NCI-H128 (cell line): ENCODE data around the gene HIC1.
"Not testable (repeated sequence)": the region's sequence is repeated elsewhere in the genome, so short reads cannot be mapped to it uniquely, and the experiment has no call there.

ENCODE experiments used
- DNase-seq: peaks from one replicate; lab custom pipeline; 2025; ENCODE audit not compliant: unreplicated experiment; lab: John Stamatoyannopoulos, UW

The HIC1 gene, protein sequence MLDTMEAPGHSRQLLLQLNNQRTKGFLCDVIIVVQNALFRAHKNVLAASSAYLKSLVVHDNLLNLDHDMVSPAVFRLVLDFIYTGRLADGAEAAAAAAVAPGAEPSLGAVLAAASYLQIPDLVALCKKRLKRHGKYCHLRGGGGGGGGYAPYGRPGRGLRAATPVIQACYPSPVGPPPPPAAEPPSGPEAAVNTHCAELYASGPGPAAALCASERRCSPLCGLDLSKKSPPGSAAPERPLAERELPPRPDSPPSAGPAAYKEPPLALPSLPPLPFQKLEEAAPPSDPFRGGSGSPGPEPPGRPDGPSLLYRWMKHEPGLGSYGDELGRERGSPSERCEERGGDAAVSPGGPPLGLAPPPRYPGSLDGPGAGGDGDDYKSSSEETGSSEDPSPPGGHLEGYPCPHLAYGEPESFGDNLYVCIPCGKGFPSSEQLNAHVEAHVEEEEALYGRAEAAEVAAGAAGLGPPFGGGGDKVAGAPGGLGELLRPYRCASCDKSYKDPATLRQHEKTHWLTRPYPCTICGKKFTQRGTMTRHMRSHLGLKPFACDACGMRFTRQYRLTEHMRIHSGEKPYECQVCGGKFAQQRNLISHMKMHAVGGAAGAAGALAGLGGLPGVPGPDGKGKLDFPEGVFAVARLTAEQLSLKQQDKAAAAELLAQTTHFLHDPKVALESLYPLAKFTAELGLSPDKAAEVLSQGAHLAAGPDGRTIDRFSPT

GRCh38 chr17:2054512-2055291, at the start of gene HIC1:
Gene HIC1 (plus strand): TSS chr17:2055103. CDS start chr17:2056691, 1,588 bp downstream.
- no peak for DNase-seq

- DNase-seq = no peak
These were observed 46.4 kb upstream of the HIC1 start for GRCh38 chr17:2008332-2009126.

GRCh38 chr17:2009737-2010136, 45.2 kb upstream of the HIC1 start:
- no peak for DNase-seq

DNA sequence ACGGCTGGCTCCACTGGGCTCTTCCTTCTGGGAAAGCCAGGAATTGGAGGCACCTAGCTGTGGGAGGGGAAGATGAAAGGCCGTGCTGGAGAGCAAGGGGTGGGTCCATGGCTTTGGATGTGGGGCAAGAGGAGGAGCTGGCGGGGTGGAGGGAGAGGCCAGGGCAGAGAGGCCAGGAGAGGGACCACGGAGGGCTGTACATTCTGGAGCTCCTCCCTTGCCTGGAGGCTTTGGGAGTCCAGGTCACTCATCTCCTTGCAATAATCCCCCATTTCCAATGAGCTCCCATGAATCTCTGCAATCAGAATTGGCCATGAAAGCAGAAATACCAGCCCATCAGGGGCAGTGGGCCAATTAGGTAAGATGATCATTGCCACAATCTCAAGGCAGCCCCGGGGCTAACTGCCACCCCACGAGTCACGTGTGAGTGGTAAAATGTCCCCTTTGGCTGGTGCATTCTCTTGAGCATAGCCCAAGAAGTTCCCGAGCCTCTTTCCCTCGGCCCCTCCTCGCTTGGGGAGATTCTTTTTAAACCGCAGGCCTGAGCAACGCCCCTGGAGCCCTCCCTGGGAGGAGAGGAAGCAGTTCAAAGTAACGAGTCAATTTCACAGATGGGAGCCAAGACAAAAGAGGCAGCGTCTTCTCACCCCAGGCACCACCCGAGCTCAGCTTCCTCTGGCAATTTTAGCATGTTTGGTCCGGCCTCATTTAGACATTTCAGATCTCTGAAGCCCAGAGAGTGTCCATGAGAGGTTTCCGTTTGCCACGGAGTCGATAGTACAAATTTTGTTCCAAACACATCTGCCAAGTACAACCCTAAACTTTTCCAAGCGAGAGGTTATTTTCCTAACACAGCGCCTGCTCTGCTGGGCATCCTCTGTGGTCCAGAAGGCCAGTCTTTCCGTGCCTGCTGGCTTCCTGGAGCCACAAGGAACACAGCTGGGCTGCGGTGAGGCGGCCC, 43.2 kb upstream of the HIC1 start:
- no peak for DNase-seq

- DNase-seq = no peak
These were observed 42.4 kb upstream of the HIC1 start for GRCh38 chr17:2012499-2012898.

- DNase-seq = not testable (repeated sequence)
These were observed 41.5 kb upstream of the HIC1 start for GRCh38 chr17:2013220-2013993.

GRCh38 chr17:2013994-2014317, 40.9 kb upstream of the HIC1 start:
- DNase-seq = no peak

GRCh38 chr17:2015314-2015713, 39.6 kb upstream of the HIC1 start:
- no peak for DNase-seq

- no peak for DNase-seq
These were observed 38.4 kb upstream of the HIC1 start for GRCh38 chr17:2016494-2016893.

- no peak for DNase-seq
These were observed 37.5 kb upstream of the HIC1 start for GRCh38 chr17:2017274-2017941.

DNA sequence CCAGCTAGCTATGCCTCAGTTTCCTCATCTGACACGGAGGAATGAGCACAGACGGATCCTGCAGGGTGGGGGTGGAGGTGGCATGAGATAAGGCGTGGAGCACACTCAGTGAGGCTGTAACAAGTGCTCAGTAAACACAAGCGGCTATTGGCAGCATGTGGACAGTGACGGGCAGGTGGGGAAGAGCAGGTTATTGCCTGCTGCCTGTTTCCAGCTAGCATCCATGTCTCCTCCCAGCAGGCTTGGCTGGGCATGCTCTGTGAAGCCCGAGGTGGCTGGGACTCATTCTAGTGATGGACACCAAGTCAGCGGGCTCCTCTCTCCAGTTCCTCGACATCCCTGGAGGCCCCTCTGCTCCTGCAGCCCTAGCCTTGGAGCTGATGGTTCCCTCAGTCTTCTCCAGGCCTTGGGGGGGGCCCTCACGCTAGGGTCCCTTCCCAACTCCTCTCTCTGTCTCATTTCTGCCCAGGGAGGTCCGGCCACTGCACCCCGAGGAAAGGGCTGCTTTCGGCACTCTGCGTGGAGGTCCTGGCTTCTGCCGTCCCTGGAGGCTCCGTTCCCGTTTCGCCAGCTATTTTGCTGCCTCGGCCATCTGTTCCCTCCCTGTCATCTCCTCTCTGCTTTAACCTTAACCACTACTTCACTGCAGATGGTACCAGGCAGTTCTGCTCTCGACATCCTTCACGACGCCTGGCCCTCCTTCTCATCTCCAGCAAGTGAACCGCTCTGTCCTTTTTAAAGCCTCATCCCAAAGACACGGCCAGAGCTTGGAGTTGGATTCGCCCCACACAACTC, 36.0 kb upstream of the HIC1 start:
- no peak for DNase-seq

DNA sequence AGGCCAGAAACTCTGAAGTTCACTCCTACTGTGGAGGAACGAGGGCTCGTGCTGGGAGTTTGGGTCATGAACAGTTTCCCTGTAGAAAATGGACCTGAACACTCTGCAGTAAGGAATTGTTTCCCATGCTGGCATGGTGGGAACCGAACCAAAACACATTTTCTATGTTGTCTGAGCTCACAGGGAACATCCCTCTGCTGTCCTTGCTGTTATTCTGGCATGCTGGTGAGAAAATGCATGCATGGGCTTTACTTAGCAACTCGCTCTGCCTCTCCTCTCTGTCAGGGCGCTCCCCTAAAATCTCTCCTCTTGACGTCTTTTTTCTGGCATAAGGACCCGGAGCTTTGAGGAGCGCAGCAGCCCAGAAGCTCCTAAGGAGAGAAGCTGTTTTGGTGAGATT, 35.2 kb upstream of the HIC1 start:
- no peak for DNase-seq

DNA sequence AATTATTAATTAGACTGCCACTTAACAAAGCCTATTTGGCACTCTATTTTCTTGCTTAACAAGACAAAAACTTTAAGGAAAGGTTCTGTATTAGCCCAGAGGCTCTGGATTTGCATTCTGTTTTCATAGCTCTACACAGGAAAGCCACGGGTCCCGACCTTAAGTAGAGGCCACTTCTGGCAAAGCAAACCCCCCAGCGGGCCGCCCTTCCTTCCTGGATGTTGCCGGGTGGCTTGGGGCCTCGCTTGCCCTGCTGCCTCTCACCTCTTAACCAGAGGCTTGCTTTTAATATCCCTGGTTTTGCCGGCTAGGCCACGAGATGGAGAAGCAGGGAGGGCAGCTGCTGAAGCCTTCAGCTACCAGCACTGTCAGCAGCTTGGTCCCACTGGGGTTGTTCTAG, 34.2 kb upstream of the HIC1 start:
- DNase-seq = no peak

GRCh38 chr17:2022647-2023240, 32.2 kb upstream of the HIC1 start:
- DNase-seq = no peak

- no peak for DNase-seq
These were observed 31.6 kb upstream of the HIC1 start for GRCh38 chr17:2023256-2023655.

GRCh38 chr17:2023692-2024571, 31.0 kb upstream of the HIC1 start:
- DNase-seq = no peak
